NCI-H1105 (cell line): ENCODE measurements around the gene ZDHHC11B.
"Not testable (repeated sequence)": the region's sequence is repeated elsewhere in the genome, so short reads cannot be mapped to it uniquely, and the experiment has no call there.

Experiments
- DNase-seq: peaks from one replicate; lab custom pipeline; 2025; lab: John Stamatoyannopoulos, UW

ZDHHC11B gene

GRCh38 chr5:784428-785177 lies at the start of gene ZDHHC11B:
ZDHHC11B (minus strand) TSS chr5:784729; CDS start chr5:766919, 17,810 bp downstream.
- peak; percentile 91 for DNase-seq

- not testable (repeated sequence) for DNase-seq
These were observed 49.5 kb upstream of the ZDHHC11B start for GRCh38 chr5:834013-834412.

GRCh38 chr5:828194-828593 lies 43.7 kb upstream of the ZDHHC11B start:
- DNase-seq = not testable (repeated sequence)

- not testable (repeated sequence) for DNase-seq
These were observed 41.0 kb upstream of the ZDHHC11B start for GRCh38 chr5:825544-825943.

- no peak for DNase-seq
These were observed 37.0 kb upstream of the ZDHHC11B start for GRCh38 chr5:821504-821903.

- DNase-seq = no peak
These were observed 35.7 kb upstream of the ZDHHC11B start for GRCh38 chr5:820245-820644.

- no peak for DNase-seq
These were observed 34.5 kb upstream of the ZDHHC11B start for GRCh38 chr5:819078-819477.

GRCh38 chr5:816176-816575 lies 31.6 kb upstream of the ZDHHC11B start:
- no peak for DNase-seq

- no peak for DNase-seq
These were observed 30.9 kb upstream of the ZDHHC11B start for GRCh38 chr5:815449-815848.

GRCh38 chr5:813575-813974 lies 29.0 kb upstream of the ZDHHC11B start:
- not testable (repeated sequence) for DNase-seq

- not testable (repeated sequence) for DNase-seq
These were observed 26.9 kb upstream of the ZDHHC11B start for GRCh38 chr5:811384-811783.

GRCh38 chr5:807719-808514 lies 23.4 kb upstream of the ZDHHC11B start:
- DNase-seq = not testable (repeated sequence)

- no peak for DNase-seq
These were observed 16.9 kb upstream of the ZDHHC11B start for GRCh38 chr5:801472-801871.

- DNase-seq = not testable (repeated sequence)
These were observed 16.5 kb upstream of the ZDHHC11B start for GRCh38 chr5:801055-801454.

- not testable (repeated sequence) for DNase-seq
These were observed 14.1 kb upstream of the ZDHHC11B start for GRCh38 chr5:798505-799138.

GRCh38 chr5:797986-798385 lies 13.5 kb upstream of the ZDHHC11B start:
- not testable (repeated sequence) for DNase-seq

GRCh38 chr5:795873-796272 lies 11.3 kb upstream of the ZDHHC11B start:
- DNase-seq = not testable (repeated sequence)

GRCh38 chr5:794948-795347 lies 10.4 kb upstream of the ZDHHC11B start:
- DNase-seq = not testable (repeated sequence)

GRCh38 chr5:788703-789102 lies 4.2 kb upstream of the ZDHHC11B start:
- not testable (repeated sequence) for DNase-seq

GRCh38 chr5:787857-788233 lies 3.3 kb upstream of the ZDHHC11B start:
- DNase-seq = not testable (repeated sequence)

GRCh38 chr5:787224-787856 lies 2.8 kb upstream of the ZDHHC11B start:
- DNase-seq = not testable (repeated sequence)

- not testable (repeated sequence) for DNase-seq
These were observed 714 bp upstream of the ZDHHC11B start for GRCh38 chr5:785181-785705.
